Fibroblast of pulmonary artery (primary cell): ENCODE results near the gene RAB9A.

Source experiments
- DNase-seq: peaks from one replicate; pipeline ENCODE4 v3.0.0-alpha.2; 2010; ENCODE audit warnings: low read depth
- H3K4me3 ChIP-seq: replicated peaks from 2 replicates; pipeline ENCODE4 v1.5.1; 2011; ENCODE audit warnings: low read depth, mild to moderate bottlenecking, control low read depth, low read length, moderate library complexity
- CTCF ChIP-seq: IDR thresholded peaks from 2 replicates; pipeline ENCODE4 v1.5.1; 2011; ENCODE audit warnings: mild to moderate bottlenecking, control low read depth, low read length, inconsistent platforms; ENCODE audit errors: missing control alignments

RAB9A gene

GRCh38 chrX:13692771-13693231, 3.9 kb downstream of the RAB9A start:
- H3K4me3 ChIP-seq = no peak overlapping the region
- TF ChIP-seq CTCF = no peak
- DNase-seq = no peak

DNA sequence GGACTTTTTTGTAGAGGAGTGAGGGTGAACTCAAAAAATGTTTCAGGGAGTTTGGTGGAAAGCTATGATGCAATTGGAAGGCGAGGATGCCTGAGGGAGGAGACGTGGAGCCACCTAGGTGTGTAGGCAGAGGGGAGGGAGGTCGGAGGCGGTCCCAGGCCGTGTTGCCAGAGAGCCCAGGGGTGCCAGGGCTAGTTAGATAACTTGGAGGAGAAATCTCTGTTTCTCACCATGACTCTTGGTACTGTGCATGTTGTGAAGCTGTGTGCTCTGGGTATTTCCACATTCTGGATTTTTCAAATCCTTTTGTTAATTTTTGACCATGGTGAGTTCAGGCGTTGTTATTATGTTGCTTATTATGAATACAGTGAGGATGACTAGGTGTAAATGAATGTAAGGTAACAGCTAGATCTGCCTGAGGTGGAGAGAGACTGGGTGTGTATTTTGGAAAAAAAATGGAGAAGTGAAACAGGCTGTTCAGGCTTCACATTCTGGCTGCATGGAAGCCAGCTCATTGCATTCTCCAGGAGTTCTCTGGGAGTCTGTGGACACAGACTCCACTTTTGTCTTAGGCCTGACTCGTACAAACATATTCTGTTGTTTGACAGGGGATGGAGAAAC, 4.5 kb downstream of the RAB9A start:
- no peak overlapping the region for H3K4me3 ChIP-seq
- no peak for TF ChIP-seq CTCF
- DNase-seq = no peak

DNA sequence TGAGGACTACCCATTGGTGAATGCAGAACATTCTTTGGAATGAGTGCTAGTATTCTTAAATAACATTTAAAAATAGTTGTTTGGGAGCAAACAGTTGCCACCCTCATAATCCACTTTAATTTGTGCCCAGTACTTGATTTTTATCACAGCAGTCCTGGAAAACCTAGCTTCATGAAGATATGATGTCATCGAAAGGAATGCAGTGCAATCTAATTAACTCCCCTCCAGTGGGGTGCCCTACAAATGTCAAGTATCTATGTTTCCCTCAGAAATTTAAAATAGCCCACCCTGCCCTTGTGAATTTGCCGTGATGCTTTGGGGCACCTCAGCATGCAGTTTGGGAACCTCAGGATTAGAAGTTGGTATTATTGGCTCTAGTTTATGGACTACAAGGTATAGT, 5.4 kb downstream of the RAB9A start:
- TF ChIP-seq CTCF = no peak
- H3K4me3 ChIP-seq = no peak overlapping the region
- DNase-seq = no peak

DNA sequence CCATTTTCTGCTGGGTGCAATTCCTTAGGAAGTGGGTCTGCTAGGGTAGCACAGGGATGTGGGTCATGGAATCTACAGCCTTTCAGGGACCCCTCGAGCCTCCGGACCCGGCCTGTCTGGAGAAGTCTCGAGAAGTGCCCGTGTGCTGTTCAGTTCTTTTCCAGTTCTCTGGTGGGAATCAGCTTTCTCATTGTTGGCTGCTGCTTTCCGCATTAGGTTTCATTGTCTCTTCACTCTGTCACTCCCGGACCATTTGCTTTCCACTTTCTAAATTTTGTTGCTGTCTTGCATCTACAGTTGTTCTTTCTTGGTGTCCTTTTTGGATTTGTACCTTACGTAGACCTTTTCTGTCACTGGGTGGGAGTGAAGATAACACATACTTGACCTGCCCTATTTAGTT, 6.1 kb downstream of the RAB9A start:
- no peak for TF ChIP-seq CTCF
- DNase-seq = no peak
- H3K4me3 ChIP-seq = no peak overlapping the region

DNA sequence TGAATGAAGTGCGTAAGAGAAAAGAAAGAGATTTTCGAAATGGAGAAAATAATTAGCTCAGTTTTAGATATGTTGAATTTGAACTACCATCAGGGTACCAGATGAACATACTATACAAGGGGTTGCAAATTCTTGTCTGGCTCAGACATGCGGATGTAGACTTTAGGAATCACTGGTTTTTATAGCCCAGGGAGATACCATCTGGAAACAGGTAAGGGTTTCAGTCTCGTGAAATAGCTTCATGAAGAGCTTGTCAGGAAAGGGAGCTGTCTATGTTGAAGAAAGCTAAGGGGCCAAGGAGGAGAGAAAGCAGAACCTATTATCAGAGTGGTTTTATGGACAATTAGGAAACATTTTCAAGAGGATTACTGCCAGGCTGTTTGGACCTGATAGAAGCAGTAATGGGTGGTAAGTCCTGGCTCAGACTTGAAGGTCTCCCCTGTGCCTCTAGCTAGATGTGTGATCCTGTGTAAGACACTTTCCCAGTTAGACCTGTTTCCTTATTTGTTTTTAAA, 6.7 kb downstream of the RAB9A start:
- DNase-seq = no peak
- H3K4me3 ChIP-seq = no peak overlapping the region
- TF ChIP-seq CTCF = no peak

GRCh38 chrX:13697455-13697854, 8.5 kb downstream of the RAB9A start:
- no peak for TF ChIP-seq CTCF
- no peak overlapping the region for H3K4me3 ChIP-seq
- no peak for DNase-seq

- H3K4me3 ChIP-seq = no peak overlapping the region
- TF ChIP-seq CTCF = no peak
- DNase-seq = no peak
Measured at GRCh38 chrX:13697976-13698375, 9.0 kb downstream of the RAB9A start.
